ENCODE data around the gene LPA.
"Not testable (repeated sequence)": the region's sequence is repeated elsewhere in the genome, so short reads cannot be mapped to it uniquely, and the experiment has no call there.

The LPA gene

DNA sequence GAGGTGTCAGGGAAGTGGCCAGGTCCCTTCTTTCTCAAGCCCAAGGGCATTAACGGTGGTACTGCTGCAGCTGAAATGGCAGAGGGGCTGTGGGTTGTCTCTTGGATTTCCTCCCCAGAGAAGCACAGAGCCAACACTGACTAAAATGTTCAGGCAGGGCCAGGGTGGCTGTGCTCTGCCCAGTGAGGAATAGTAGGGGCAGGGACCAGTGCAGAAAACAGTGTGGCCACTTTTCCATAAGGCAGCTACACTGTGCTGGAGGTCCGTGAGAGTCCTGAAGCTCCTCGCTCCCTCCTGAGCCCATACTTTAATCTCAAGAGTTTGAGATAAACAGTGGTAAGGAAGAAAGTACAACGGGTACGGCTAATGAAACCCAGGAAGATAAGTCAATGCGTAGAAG, 4.5 kb downstream of the LPA start:
- DNase-seq: no peak

DNA sequence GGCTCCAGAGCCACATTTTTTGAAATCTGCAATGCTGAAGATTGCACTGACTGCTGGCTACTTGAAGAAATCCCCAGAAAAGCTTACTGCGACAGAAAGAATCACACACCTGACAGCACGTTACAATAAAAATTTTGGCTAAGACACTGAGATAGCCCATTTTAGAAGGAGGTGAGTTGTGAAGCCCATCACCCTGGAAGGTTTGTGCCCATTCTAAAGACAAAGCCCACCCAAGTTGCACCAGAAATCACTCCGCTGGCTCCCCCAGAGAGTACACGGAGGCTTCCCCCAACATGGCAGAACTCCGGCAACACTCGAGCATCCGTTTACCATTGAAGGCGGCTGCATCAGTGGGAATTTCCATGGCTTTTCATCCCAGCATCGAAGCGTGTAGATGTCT, 29.4 kb downstream of the LPA start:
- DNase-seq: no peak

DNA sequence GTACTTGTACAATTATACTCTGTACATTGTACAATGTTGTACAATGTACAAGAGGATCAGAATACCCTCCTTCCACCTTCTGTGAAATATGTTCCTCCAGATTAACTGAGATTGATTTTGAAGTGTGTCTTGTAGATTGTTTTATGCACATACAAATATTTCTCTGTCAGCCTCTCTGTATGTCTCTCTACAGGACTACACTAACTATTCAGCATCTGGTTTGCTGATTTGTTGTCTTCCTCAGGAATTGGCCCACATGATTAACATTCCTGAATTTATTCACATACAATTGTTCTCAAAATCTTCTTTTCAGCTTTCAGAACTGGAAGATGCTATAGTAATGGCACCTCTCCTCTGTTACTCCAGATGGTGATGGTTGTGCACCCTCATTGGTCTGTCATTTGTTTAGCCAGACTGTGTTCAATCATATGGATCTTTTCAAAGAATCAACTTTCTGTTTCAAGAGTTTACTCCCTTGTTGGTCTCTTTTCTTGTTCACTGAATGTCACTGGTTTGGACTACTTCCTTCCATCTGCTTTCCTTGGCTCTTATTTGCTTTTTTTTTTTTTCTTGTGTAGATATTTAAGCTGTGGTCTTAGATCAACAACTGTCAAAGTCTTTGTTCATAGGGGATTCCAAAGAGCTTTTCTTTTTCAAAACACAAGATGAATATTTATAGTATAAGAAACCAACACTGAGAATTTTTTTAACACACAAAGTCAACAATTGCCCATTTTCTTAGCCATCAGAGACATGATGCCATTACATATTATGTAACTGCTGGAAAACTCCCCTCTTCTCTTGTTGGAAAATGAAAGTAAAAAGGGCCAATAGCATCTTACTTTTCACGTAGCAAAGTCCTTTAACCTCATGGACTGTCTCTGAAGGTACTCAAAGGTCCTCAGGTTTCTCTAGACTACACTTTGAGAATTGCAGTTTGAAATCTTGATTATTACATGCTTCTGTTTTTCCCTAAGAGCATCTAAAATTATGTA, 67.9 kb downstream of the LPA start:
- DNase-seq: no peak

DNA sequence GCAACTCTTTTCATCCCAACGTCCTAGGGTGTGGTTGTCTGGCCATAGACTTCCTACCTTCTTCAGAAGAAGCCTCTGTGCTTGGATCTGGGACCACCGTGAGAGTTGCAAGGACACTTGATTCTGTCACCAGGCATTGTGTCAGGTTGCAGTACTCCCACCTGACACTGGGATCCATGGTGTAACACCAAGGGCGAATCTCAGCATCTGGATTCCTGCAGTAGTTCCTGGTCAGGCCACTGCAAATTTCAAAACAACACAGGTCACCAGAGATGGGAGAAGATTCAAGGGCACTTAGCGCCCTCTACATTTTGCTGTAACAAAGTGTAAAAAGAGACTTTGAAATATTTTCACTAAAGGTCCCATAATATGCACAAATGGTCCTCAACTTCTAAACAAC, 68.8 kb downstream of the LPA start:
- not testable (repeated sequence) for DNase-seq

DNA sequence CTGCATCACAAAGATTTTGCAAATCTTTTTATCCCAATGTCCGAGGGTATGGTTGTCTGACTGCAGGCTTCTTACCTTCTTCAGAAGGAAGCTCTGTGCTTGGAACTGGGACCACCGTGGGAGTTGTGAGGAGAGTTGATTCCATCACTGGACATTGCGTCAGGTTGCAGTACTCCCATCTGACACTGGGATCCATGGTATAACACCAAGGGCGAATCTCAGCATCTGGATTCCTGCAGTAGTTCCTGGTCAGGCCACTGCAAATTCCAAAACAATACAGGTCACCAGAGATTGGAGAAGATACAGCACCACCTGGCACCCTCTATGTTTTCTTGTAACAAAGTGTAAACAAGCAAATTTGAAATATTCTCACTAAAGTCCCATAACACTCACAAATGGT, 77.7 kb downstream of the LPA start:
- no peak for DNase-seq

DNA sequence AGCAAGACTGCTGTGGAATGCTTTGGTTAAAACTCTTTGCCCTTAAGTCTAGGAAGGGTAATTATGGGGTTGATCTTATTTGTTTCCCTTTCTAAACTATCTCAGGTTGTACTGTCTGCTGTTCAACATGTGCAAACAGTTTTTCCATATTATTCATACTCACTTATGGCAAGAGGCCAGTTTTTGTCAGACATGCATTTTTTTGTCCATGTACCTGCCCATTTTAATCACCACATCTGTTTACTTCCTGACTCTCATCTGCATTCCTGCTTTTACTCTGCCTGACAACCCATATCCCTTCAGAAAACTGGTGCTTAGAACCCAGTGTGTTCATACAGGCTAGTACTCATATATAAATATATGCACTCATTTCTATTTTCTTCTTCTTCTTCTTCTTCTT, 80.3 kb downstream of the LPA start:
- DNase-seq: no peak

DNA sequence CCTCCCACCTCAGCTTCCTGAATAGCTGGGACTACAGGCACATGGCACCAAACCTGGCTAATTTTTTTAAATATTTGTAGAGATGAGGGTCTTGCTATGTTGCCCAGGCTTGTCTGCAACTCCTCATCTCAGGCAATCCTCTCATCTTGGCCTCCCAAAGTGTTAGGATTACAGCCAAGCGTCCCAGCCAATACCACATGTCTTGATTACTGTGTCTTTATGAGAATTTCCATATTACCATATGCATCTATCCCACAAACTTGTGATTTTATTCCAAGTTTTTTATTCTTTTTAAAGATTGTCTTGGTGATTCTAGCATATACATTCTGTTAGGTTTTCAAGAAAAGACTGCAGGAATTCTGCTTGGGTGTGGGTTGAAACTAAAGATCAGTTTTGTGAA, 82.7 kb downstream of the LPA start:
- DNase-seq: no peak

DNA sequence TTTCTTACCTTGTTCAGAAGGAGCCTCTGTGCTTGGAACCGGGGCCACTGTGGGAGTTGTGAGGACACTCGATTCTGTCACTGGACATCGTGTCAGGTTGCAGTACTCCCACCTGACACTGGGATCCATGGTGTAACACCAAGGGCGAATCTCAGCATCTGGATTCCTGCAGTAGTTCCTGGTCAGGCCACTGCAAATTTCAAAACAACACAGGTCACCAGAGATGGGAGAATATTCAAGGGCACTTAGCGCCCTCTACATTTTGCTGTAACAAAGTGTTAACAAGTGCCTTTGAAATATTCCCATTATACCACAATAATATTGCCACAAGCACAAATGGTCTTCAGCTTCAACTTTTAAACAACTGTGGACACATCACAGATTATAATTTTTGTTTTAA, 85.6 kb downstream of the LPA start:
- DNase-seq: not testable (repeated sequence)

DNA sequence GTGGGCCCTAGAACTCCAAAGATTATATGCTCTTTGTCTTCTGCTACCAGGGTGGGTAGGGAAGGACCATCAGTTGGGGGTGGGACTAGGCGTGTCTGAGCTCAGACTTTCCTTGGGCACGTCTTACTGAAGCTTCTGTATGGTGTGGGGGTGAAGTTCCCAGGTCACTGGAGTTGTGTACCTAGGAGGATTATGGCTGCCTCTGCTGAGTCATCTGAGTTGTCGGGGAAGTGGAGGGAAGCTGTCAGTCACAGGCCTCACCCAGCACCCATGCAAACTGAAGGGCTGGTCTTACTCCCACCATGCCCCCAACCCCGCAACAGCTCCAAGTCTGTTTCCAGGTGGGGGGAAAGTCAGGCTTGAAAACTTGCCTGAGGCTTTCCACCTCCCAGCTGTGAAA, 90.1 kb downstream of the LPA start:
- no peak for DNase-seq

DNA sequence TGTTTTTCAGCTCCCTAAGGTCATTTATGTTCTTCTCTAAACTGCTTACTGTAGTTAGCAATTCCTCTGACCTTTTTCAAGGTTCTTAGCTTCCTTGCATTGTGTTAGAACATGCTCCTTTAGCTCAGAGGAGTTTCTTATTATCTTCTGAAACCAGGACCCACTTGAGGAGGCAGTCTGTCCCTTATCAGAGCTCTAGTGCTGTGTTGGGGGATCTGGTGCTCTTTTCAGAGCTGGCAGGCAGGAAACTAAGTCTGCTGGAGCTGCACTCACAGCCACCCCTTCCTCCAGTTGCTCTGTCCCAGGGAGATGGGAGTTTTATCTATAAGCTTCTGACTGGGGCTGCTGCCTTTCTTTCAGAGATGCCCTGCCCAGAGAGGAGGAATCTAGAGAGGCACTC, 92.9 kb downstream of the LPA start:
- DNase-seq: not testable (repeated sequence)

DNA sequence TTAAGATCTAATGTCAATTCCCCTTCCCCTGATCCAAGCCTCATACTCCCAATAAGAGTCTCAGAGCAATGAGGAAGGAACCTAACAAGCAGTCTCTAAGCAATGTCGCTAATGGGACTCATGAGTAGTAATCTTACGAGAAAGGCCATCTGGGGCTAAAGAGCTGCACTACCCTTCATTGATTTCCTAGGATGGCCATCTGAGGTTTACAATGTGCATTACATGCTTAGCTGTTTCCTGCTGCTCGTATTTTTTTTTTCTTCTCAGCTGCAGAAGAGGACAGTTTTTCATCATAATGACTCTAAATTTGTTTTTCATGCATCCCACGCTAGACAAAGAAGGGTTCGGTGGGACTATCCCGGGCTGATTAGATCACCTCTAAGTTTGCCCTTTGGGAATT, 119.3 kb downstream of the LPA start:
- no peak for DNase-seq

DNA sequence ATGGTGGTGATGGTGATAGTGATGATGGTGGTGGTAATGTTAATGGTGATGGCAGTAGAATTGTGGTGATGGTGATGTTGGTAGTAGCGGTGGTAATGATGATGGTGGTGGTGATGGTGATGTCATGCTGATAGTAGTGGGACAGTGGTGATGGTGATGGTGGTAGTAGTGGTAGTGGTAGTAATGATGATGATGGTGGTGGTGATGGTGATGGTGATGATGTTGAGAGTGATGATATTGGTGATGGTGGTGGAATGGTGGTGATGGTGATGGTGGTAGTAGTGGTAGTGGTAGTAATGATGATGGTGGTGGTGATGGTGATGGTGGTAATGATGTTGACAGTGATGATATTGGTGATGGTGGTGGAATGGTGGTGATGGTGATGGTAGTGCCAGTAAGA, 128.8 kb downstream of the LPA start:
- no peak for DNase-seq

DNA sequence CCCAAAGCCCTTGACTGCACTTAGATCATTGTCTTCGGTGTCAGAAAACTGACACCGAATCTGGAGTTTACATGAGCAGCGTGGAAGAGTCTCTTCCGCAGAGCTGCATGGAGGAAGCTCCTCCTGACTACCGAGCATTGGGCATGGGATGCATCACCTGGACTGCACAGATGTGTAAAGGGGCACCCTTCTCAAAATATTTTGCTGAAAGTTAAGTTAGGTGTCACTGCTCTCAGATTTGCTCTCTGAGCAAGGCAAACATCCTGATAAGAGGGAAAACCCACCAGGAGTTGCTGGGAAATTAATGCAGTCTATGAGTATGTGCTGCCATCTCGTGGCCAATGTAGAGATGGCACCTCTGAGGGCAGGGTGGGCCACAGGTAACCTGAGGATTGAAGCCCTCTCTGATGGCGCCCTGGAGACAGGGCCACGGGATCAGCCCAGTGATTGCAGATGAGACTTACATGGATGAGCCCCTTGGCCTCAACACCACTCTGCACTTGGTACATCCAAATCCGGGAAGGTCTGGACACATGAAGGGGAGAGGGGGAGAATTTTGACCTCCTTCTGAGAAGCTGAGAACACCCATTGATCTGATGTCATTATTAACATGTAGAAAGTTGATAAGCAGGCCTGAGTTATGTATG, 129.9 kb downstream of the LPA start:
- DNase-seq: no peak

DNA sequence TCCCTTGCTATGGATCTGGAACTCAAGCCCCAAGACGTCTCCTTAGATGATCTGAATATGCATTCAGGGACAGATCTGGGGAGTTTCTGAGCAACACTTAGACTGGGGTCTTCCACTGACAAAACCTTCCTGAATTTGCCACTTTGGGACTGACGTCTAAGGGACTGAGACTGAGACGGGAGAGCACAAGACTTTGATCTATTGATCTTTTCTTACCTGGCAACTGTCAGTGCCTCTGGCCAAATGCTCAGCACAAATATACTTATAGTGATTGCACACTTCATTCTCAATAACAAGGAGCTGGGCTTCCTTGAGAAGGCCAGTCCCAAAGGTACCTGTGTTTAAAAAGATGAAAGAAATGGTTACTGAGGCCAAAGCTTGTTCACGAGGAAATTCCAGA, 131.8 kb downstream of the LPA start:
- DNase-seq: no peak

DNA sequence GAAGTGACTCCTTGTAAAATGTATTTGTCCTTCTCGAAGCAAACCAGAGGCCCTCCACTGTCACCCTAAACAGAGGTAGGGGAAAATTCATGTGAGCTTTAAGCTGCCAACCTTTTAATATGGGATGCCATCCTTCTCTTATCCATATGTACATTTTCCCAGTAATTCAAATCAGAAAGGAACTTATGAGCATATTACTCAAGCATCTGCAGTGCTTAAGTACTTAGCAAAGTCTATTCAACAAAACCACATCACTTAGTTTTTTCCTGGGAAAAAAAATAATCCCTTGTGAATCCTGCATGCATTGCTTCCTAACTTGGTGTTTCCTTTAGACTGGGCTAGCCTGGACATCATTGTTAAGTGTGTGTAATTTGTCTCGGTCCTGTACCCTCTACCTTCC, 132.2 kb downstream of the LPA start:
- DNase-seq: no peak

DNA sequence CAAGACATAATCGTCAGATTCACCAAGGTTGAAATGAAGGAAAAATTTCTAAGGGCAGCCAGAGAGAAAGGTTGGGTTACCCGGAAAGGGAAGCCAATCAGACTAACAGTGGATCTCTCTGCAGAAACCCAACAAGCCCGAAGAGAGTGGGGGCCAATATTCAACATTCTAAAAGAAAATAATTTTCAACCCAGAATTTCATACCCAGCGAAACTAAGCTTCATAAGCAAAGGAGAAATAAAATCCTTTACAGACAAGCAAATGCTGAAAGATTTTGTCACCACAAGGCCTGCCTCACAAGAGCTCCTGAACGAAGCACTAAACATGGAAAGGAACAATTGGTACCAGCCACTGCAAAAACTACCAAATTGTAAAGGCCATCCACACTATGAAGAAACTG, 134.6 kb downstream of the LPA start:
- not testable (repeated sequence) for DNase-seq

DNA sequence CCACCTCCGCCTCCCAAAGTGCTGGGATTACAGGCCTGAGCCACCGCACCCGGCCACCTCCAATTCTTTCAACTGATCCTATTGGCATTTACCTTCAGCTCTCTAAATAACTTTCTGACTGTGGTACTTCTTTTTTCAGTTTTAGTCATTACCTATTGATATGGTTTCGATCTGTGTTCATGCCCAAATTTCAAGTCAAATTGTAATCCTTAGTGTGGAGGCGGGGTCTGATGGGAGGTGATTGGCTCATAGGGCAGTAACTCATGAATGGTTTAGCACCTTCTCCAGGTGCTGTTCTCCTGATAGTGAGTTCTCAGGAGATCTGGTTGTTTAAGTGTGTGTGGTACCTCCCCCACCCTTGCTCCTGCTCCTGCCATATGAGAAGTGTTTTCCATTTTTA, 140.9 kb downstream of the LPA start:
- no peak for DNase-seq

DNA sequence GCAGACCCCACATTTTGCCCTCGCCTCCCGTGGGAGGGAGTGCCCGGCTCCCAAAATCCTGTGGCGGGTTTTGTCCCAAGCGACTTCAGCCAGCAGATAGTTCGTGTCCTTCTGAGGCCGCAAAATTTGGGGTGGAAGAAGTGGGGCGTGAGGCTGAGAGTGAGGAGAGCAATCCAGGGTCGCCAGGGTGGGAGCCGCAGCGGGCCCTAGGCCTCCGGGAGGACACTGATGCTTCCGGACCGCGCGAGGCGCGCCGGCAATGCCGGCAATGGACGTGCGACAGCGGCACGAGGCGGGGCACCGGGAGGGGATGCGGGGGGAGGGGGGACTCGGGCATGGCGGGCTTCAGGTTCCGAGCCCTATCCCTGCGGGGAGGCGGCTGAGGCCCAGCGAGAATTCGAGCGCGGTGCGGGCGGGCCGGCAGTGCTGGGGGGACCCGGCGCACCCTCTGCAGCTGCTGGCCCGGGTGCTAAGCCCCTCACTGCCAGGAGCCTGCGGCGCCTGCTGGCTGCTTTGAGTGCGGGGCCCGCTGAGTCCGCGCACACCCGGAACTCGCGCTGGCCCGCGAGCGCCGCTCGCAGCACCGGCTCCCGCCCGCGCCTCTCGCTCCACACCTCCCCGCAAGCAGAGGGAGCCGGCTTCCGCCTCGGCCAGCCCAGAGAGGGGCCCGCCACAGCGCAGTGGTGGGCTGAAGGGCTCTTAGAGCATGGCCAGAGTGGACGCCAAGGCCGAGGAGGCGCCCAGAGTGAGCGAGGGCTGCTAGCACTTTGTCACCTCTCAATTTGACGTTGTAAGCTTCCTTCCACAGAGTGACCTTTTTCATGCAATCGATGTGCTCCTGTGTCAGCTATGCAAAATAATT, 143.8 kb downstream of the LPA start:
- peak in 1 of 2 experiments; percentile 9 for DNase-seq

DNA sequence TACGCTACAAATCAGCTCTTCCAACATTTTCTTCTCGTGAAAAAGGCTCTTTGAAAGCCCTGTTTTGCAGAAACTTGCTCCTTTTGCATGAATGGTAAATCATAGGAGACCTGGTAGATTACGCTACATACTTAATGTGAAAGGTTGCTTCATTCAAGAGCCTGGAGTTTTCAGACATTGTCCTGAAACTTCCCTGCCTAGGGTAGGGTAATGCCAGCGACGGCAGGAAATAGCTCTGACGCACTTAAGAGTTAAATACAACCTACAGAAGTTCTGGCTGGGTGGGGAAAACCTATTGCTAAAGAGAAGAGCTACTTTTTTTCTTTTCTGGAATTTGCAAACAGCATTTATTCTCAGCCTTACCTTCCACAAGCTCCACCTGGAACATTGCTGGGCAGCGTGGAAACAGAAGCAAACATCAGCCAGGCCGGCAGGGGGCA, 144.5 kb downstream of the LPA start:
- no peak for DNase-seq

DNA sequence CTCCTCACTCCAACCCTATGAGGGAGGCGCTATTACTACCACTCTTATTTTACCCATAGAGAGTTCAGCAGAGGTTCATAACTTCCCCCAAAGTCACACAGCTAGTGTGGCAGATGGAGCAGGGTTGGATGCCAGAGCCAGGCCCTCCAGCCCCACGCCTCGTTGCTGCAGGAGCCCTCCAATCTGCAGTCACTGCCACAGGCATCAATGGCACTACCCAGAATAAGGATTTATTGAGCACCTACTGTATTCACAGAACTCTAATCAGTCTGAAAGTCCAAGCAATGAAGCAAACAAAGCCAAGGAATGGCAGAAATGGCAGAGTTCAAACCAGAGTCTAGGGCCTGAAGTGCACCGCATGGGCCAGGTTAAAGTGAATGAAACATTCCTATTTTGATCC, 144.9 kb downstream of the LPA start:
- no peak for DNase-seq

DNA sequence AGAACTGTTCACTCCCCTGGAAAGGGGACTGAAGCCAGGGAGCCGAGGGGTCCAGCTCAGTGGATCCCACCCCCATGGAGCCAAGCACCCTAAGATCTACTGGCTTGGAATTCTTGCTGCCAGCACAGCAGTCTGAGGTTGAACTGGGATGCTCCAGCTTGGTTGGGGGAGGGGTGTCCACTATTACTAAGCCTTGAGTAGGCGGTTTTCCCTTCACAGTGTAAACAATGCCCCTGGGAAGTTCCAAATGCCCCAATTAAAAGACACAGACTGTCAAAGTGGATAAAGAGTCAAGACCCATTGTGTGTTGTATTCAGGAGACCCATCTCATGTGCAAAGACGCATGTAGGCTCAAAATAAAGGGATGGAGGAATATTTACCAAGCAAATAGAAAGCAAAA, 150.2 kb downstream of the LPA start:
- DNase-seq: no peak

DNA sequence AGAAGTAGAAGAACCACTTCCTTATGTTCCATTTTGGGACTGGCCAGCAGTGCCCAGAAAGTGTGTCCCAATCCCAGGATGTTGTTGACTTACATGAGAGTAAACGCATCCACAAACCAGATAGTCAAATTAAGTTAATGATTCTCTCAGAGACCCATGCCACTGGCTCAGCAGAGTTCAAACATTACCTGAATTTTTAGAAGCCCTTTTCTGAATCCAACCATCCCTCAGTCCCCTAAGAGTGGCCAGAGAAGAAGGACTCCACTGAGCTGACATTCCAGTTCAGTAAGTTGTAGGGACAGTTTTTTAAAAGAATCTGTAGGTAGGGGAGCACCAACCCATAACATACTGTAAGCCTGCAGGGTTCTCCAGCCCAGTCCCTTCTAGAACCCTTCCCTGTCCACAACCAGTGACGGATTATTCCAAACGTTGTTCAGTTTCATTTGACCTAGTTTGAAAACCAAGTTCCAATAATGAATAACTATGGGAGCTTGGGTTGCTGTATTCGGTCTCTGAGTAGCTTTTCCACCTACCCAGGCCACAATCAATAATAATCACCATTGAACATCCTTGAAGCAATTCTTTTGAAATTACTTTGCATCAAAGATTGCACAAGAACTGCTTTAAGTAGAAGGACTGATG, 153.0 kb downstream of the LPA start:
- DNase-seq: no peak

DNA sequence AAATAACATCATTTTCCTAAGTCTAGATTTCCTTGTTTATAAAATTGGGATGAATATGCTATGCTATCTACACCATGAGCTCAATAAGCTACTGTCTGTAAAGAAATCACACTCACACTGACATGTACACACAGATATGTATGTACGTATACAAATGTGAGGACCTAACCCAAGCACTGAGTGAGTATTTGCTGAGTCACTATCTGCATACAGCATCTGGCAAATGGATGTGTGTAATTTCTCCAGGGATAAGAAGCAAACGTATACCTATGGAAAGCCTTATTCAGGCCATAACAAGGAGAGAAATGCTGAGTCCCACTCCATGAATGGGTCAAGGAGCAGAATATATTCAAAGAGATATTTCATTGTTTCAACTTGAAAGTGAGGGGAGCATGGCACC, 153.9 kb downstream of the LPA start:
- no peak for DNase-seq
